ENCODE results near the gene IMMP1L.

Gene IMMP1L

GRCh38 chr11:31414338-31414737, 95.1 kb downstream of the IMMP1L start:
- no peak for DNase-seq (ENCODE audit: low read depth in 1 of 2, low spot score in 1 of 2)
- no peaks in the 10 kb centered on the region for H3K27me3 ChIP-seq (ENCODE audit: insufficient read depth, poor library complexity, severe bottlenecking)
- no peak overlapping the region for H3K27ac ChIP-seq (replicated peaks)
- TF ChIP-seq POLR2AphosphoS5 (IDR thresholded peaks at IDR 0.05; ENCODE audit: low read depth) (no peak), GABPA (IDR thresholded peaks at IDR 0.05; ENCODE audit: low read depth) (no peak)
- TF ChIP-seq, protein P1, sequence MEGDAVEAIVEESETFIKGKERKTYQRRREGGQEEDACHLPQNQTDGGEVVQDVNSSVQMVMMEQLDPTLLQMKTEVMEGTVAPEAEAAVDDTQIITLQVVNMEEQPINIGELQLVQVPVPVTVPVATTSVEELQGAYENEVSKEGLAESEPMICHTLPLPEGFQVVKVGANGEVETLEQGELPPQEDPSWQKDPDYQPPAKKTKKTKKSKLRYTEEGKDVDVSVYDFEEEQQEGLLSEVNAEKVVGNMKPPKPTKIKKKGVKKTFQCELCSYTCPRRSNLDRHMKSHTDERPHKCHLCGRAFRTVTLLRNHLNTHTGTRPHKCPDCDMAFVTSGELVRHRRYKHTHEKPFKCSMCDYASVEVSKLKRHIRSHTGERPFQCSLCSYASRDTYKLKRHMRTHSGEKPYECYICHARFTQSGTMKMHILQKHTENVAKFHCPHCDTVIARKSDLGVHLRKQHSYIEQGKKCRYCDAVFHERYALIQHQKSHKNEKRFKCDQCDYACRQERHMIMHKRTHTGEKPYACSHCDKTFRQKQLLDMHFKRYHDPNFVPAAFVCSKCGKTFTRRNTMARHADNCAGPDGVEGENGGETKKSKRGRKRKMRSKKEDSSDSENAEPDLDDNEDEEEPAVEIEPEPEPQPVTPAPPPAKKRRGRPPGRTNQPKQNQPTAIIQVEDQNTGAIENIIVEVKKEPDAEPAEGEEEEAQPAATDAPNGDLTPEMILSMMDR (IDR thresholded peaks at IDR 0.05; ENCODE audit: insufficient read depth, low read length) = no peak
- no peak overlapping the region for H3K4me3 ChIP-seq (replicated peaks; ENCODE audit: insufficient read depth, low read length)

GRCh38 chr11:31412946-31413345, 96.5 kb downstream of the IMMP1L start:
- no peak overlapping the region for H3K4me3 ChIP-seq (replicated peaks; ENCODE audit: insufficient read depth, low read length)
- TF ChIP-seq GABPA (IDR thresholded peaks at IDR 0.05; ENCODE audit: low read depth) (no peak), POLR2AphosphoS5 (IDR thresholded peaks at IDR 0.05; ENCODE audit: low read depth) (no peak), SPI1 (IDR thresholded peaks at IDR 0.05; ENCODE audit: borderline replicate concordance, low read depth) (no peak)
- TF ChIP-seq, protein P2, sequence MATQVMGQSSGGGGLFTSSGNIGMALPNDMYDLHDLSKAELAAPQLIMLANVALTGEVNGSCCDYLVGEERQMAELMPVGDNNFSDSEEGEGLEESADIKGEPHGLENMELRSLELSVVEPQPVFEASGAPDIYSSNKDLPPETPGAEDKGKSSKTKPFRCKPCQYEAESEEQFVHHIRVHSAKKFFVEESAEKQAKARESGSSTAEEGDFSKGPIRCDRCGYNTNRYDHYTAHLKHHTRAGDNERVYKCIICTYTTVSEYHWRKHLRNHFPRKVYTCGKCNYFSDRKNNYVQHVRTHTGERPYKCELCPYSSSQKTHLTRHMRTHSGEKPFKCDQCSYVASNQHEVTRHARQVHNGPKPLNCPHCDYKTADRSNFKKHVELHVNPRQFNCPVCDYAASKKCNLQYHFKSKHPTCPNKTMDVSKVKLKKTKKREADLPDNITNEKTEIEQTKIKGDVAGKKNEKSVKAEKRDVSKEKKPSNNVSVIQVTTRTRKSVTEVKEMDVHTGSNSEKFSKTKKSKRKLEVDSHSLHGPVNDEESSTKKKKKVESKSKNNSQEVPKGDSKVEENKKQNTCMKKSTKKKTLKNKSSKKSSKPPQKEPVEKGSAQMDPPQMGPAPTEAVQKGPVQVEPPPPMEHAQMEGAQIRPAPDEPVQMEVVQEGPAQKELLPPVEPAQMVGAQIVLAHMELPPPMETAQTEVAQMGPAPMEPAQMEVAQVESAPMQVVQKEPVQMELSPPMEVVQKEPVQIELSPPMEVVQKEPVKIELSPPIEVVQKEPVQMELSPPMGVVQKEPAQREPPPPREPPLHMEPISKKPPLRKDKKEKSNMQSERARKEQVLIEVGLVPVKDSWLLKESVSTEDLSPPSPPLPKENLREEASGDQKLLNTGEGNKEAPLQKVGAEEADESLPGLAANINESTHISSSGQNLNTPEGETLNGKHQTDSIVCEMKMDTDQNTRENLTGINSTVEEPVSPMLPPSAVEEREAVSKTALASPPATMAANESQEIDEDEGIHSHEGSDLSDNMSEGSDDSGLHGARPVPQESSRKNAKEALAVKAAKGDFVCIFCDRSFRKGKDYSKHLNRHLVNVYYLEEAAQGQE (IDR thresholded peaks at IDR 0.05; ENCODE audit: insufficient replicate concordance, low read depth) = no peak
- TF ChIP-seq, protein P1 (IDR thresholded peaks at IDR 0.05; ENCODE audit: insufficient read depth, low read length) = no peak
- H3K27me3 ChIP-seq (ENCODE audit: insufficient read depth, poor library complexity, severe bottlenecking) = no peaks in the 10 kb centered on the region
- H3K27ac ChIP-seq (replicated peaks) = no peak overlapping the region
- no peak for DNase-seq (ENCODE audit: low read depth in 1 of 2, low spot score in 1 of 2)

DNA sequence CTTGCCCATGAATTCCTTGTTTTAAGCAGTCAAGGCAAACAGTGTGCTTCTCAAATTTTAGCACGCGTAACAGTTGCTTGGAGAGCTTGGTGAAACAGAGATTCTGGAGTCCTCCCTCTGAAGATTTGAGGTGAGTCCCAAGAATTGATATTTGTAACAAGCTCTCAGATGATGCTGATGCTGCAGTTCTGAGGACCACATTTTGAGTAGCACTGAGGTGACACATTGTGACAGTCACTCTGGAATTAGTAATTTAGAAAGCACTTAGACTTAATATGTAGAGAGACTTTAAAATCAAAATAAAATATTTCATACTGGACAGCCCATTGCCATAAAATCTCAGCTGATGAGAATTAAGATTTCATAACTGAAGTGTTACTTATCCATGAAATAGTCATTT, 101.2 kb downstream of the IMMP1L start:
- DNase-seq (ENCODE audit: low read depth in 1 of 2, low spot score in 1 of 2) = no peak
- Histone ChIP-seq H3K27me3 (ENCODE audit: insufficient read depth, poor library complexity, severe bottlenecking) (no peaks in the 10 kb centered on the region), H3K4me3 (replicated peaks; ENCODE audit: insufficient read depth, low read length) (no peak overlapping the region), H3K27ac (replicated peaks) (no peak overlapping the region)
- TF ChIP-seq GABPA (IDR thresholded peaks at IDR 0.05; ENCODE audit: low read depth) = no peak

DNA sequence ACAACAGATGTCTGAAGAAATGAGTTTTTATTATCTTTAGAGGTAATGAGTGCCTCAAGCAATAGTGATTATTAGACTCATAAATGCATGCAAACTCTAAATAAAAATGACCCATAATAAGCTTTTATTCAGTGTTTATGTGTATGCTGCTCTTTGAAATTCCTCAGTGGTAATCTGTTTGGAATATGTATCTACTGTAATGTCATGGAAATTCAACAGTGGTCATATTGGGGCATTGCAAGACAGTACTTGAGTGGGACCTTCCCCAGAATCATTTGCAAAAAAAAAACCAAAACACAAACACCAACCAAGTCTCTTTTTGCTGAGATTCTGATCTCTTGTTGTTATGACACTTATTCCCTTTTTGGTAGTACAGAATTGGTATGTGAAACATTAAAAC, 104.8 kb downstream of the IMMP1L start:
- H3K27ac ChIP-seq (replicated peaks) = no peak overlapping the region
- TF ChIP-seq, protein P2 (IDR thresholded peaks at IDR 0.05; ENCODE audit: insufficient replicate concordance, low read depth) = no peak
- no peak for TF ChIP-seq SPI1 (IDR thresholded peaks at IDR 0.05; ENCODE audit: borderline replicate concordance, low read depth)
- TF ChIP-seq POLR2AphosphoS5 (IDR thresholded peaks at IDR 0.05; ENCODE audit: low read depth) = no peak
- TF ChIP-seq, protein P1 (IDR thresholded peaks at IDR 0.05; ENCODE audit: insufficient read depth, low read length) = no peak
- TF ChIP-seq GABPA (IDR thresholded peaks at IDR 0.05; ENCODE audit: low read depth) = no peak
- no peak overlapping the region for H3K4me3 ChIP-seq (replicated peaks; ENCODE audit: insufficient read depth, low read length)
- no peak for DNase-seq (ENCODE audit: low read depth in 1 of 2, low spot score in 1 of 2)
- no peaks in the 10 kb centered on the region for H3K27me3 ChIP-seq (ENCODE audit: insufficient read depth, poor library complexity, severe bottlenecking)
